ENCODE data around the gene ECI2.

Gene ECI2

DNA sequence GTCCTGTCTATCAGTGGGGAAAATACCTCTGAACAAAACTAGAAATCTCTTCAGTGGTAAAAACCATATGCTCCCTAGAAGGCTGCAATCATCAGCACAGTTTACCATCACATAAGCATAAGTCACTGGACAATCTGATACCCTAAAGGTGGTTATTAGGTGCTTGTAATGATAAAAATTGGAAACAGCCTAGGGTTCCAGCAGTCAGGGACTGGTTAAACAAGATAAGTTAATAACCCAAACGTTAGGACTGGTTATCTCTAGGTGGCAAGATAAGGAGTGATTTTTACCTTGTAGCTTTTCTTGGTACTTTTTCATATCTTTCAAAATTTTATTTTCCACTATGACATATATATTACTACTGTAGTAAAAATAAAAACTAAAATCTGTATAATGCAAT lies 11.0 kb downstream of the ECI2 start:
- Histone ChIP-seq H4K91ac (ENCODE audit: low read depth, low read length, poor library complexity) (no peak overlapping the region), H3K4me1 (ENCODE audit: control insufficient read depth in 2 of 2, insufficient read depth in 1 of 2, low read depth in 1 of 2, low read length in 2 of 2) (no peaks in the 10 kb centered on the region), H3K23ac (ENCODE audit: low read depth, low read length, poor library complexity) (no peak overlapping the region), H2BK5ac (ENCODE audit: low read length) (no peak overlapping the region), H2AK5ac (ENCODE audit: low read depth, low read length) (no peak overlapping the region), H3K36me3 (replicated peaks in 1 of 2; ENCODE audit: control insufficient read depth in 2 of 2, insufficient read depth in 2 of 2, low read length in 2 of 2) (peaks cover 0 to 91% of the 10 kb centered on the region in 2 donors), H3K79me1 (ENCODE audit: low read depth, low read length) (no peaks in the 10 kb centered on the region), H3K9me3 (replicated peaks in 1 of 2; ENCODE audit: control insufficient read depth in 2 of 2, insufficient read depth in 1 of 2, low read depth in 1 of 2, low read length in 2 of 2) (peaks cover 0 to 6% of the 10 kb centered on the region in 2 donors), H3K18ac (ENCODE audit: low read length) (no peak overlapping the region), H3K27me3 (ENCODE audit: control insufficient read depth in 3 of 3, insufficient read depth in 3 of 3, low read depth in 1 of 3, low read length in 3 of 3) (no peaks in the 10 kb centered on the region), H3K4ac (ENCODE audit: low read length) (no peak overlapping the region), H3K4me3 (ENCODE audit: low read length in 2 of 2) (no peak overlapping the region), H2BK15ac (ENCODE audit: low read length) (no peak overlapping the region), H2BK12ac (ENCODE audit: low read length) (no peak overlapping the region), H3K4me2 (ENCODE audit: insufficient read depth, low read length, poor library complexity, severe bottlenecking) (no peak overlapping the region), H3K27ac (replicated peaks; ENCODE audit: low read length) (no peak overlapping the region), H4K8ac (ENCODE audit: low read depth, low read length) (no peak overlapping the region), H3K9ac (ENCODE audit: low read depth, low read length, poor library complexity) (no peak overlapping the region), H3K14ac (ENCODE audit: low read length) (no peak overlapping the region), H2BK120ac (ENCODE audit: low read depth, low read length) (no peak overlapping the region), H2AFZ (ENCODE audit: low read length) (no peak overlapping the region)
- no CpG with 5 or more reads among the region's 1 CpG for WGBS, 2 donors (ENCODE audit: extremely low coverage in 2 of 2, insufficient read length in 2 of 2, insufficient replicate concordance in 1 of 2)
- DNase-seq (ENCODE audit: low spot score): no peak

DNA sequence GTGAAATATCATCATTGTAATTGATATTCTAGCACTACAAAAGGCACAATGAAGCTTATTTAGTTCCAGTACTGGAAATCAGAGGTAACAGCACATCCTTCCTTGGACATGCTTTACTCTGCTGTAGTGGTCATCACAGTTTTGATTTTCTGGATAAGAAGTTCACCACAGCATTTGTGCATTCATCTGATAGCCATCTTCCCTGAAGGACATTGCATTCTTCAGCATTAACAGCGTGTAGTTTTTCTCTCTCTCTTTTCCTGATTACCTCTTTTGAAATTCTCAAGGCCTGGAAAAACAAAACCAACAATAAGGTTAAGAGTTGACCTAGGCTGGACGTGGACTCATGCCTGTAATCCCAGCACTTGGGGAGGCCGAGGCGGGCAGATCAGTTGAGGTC lies 19.6 kb downstream of the ECI2 start:
- Histone ChIP-seq H3K9me3 (replicated peaks in 1 of 2; ENCODE audit: control insufficient read depth in 2 of 2, insufficient read depth in 1 of 2, low read depth in 1 of 2, low read length in 2 of 2) (peaks cover 0 to 13% of the 10 kb centered on the region in 2 donors), H3K23ac (ENCODE audit: low read depth, low read length, poor library complexity) (no peak overlapping the region), H4K91ac (ENCODE audit: low read depth, low read length, poor library complexity) (no peak overlapping the region), H2BK5ac (ENCODE audit: low read length) (no peak overlapping the region), H3K27me3 (ENCODE audit: control insufficient read depth in 3 of 3, insufficient read depth in 3 of 3, low read depth in 1 of 3, low read length in 3 of 3) (no peaks in the 10 kb centered on the region), H3K4me2 (ENCODE audit: insufficient read depth, low read length, poor library complexity, severe bottlenecking) (no peak overlapping the region), H3K18ac (ENCODE audit: low read length) (no peak overlapping the region), H3K27ac (replicated peaks; ENCODE audit: low read length) (no peak overlapping the region), H2AK5ac (ENCODE audit: low read depth, low read length) (no peak overlapping the region), H3K4ac (ENCODE audit: low read length) (no peak overlapping the region), H3K4me1 (ENCODE audit: control insufficient read depth in 2 of 2, insufficient read depth in 1 of 2, low read depth in 1 of 2, low read length in 2 of 2) (no peaks in the 10 kb centered on the region), H2BK120ac (ENCODE audit: low read depth, low read length) (no peak overlapping the region), H3K9ac (ENCODE audit: low read depth, low read length, poor library complexity) (no peak overlapping the region), H3K14ac (ENCODE audit: low read length) (no peak overlapping the region), H2BK15ac (ENCODE audit: low read length) (no peak overlapping the region), H4K8ac (ENCODE audit: low read depth, low read length) (no peak overlapping the region), H3K4me3 (ENCODE audit: low read length in 2 of 2) (no peak overlapping the region), H2AFZ (ENCODE audit: low read length) (no peak overlapping the region), H3K79me1 (ENCODE audit: low read depth, low read length) (no peaks in the 10 kb centered on the region), H3K36me3 (replicated peaks in 1 of 2; ENCODE audit: control insufficient read depth in 2 of 2, insufficient read depth in 2 of 2, low read length in 2 of 2) (peaks cover 2 to 56% of the 10 kb centered on the region in 2 donors), H2BK12ac (ENCODE audit: low read length) (no peak overlapping the region)
- no CpG with 5 or more reads among the region's 4 CpGs for WGBS, 2 donors (ENCODE audit: extremely low coverage in 2 of 2, insufficient read length in 2 of 2, insufficient replicate concordance in 1 of 2)
- no peak for DNase-seq (ENCODE audit: low spot score)

DNA sequence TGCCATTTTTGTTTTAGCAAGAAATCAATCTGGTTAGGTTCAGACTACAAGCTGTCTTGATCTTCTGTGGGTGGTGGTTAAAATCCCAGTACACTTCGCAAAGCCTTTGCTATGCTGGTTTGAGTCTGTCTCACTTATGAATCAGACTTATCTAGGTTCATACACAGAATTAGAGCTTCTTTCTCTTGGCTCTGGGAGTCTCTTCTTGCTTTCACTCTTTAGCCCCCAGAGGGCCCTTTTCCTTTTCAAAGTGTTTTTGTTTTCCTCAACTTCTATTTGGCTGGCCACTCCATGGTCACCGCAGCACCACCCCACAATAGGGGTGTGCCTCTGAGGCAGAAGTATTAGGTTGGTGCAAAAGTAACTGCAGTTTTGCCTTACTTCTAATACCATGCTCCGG lies 21.3 kb downstream of the ECI2 start:
- no peak overlapping the region for H2BK120ac ChIP-seq (ENCODE audit: low read depth, low read length)
- no peak overlapping the region for H3K4ac ChIP-seq (ENCODE audit: low read length)
- H3K27me3 ChIP-seq (ENCODE audit: control insufficient read depth in 3 of 3, insufficient read depth in 3 of 3, low read depth in 1 of 3, low read length in 3 of 3): no peaks in the 10 kb centered on the region
- H2AK5ac ChIP-seq (ENCODE audit: low read depth, low read length): no peak overlapping the region
- H3K18ac ChIP-seq (ENCODE audit: low read length): no peak overlapping the region
- H3K4me1 ChIP-seq (ENCODE audit: control insufficient read depth in 2 of 2, insufficient read depth in 1 of 2, low read depth in 1 of 2, low read length in 2 of 2): no peaks in the 10 kb centered on the region
- no peak overlapping the region for H3K27ac ChIP-seq (replicated peaks; ENCODE audit: low read length)
- H2BK5ac ChIP-seq (ENCODE audit: low read length): no peak overlapping the region
- no peak overlapping the region for H3K9ac ChIP-seq (ENCODE audit: low read depth, low read length, poor library complexity)
- DNase-seq (ENCODE audit: low spot score): no peak
- no peak overlapping the region for H2BK12ac ChIP-seq (ENCODE audit: low read length)
- WGBS, 2 donors (ENCODE audit: extremely low coverage in 2 of 2, insufficient read length in 2 of 2, insufficient replicate concordance in 1 of 2): no CpG with 5 or more reads among the region's 3 CpGs
- no peak overlapping the region for H3K4me3 ChIP-seq (ENCODE audit: low read length in 2 of 2)
- no peaks in the 10 kb centered on the region for H3K79me1 ChIP-seq (ENCODE audit: low read depth, low read length)
- no peak overlapping the region for H3K14ac ChIP-seq (ENCODE audit: low read length)
- no peak overlapping the region for H3K4me2 ChIP-seq (ENCODE audit: insufficient read depth, low read length, poor library complexity, severe bottlenecking)
- H4K8ac ChIP-seq (ENCODE audit: low read depth, low read length): no peak overlapping the region
- peaks cover 0 to 12% of the 10 kb centered on the region in 2 donors for H3K9me3 ChIP-seq (replicated peaks in 1 of 2; ENCODE audit: control insufficient read depth in 2 of 2, insufficient read depth in 1 of 2, low read depth in 1 of 2, low read length in 2 of 2)
- H3K23ac ChIP-seq (ENCODE audit: low read depth, low read length, poor library complexity): no peak overlapping the region
- H2AFZ ChIP-seq (ENCODE audit: low read length): no peak overlapping the region
- H4K91ac ChIP-seq (ENCODE audit: low read depth, low read length, poor library complexity): no peak overlapping the region
- peaks cover 2 to 42% of the 10 kb centered on the region in 2 donors for H3K36me3 ChIP-seq (replicated peaks in 1 of 2; ENCODE audit: control insufficient read depth in 2 of 2, insufficient read depth in 2 of 2, low read length in 2 of 2)
- H2BK15ac ChIP-seq (ENCODE audit: low read length): no peak overlapping the region

DNA sequence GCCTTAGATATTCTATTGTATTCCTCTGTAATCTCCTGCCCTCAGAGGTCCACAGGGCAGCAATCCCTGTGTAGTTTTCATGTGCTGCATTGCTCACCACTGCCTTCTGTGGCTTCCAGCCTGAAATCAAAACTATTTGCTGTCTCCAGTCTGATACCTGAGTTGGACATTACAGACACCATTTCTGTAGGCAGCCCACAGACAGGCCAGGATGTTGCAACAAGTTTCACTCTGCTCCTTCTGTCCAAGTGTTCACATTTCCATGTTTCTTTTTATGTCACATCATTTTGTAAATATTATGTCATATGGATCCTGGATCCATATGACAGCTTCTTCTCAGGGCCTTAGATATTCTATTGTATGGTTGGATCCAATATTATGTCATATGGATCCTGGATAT lies 21.7 kb downstream of the ECI2 start:
- H2AFZ ChIP-seq (ENCODE audit: low read length): no peak overlapping the region
- H3K4me2 ChIP-seq (ENCODE audit: insufficient read depth, low read length, poor library complexity, severe bottlenecking): no peak overlapping the region
- no peak overlapping the region for H3K4ac ChIP-seq (ENCODE audit: low read length)
- H3K23ac ChIP-seq (ENCODE audit: low read depth, low read length, poor library complexity): no peak overlapping the region
- H2BK12ac ChIP-seq (ENCODE audit: low read length): no peak overlapping the region
- no peak overlapping the region for H3K18ac ChIP-seq (ENCODE audit: low read length)
- peaks cover 2 to 37% of the 10 kb centered on the region in 2 donors for H3K36me3 ChIP-seq (replicated peaks in 1 of 2; ENCODE audit: control insufficient read depth in 2 of 2, insufficient read depth in 2 of 2, low read length in 2 of 2)
- H2BK5ac ChIP-seq (ENCODE audit: low read length): no peak overlapping the region
- H3K14ac ChIP-seq (ENCODE audit: low read length): no peak overlapping the region
- H3K27me3 ChIP-seq (ENCODE audit: control insufficient read depth in 3 of 3, insufficient read depth in 3 of 3, low read depth in 1 of 3, low read length in 3 of 3): no peaks in the 10 kb centered on the region
- no peak for DNase-seq (ENCODE audit: low spot score)
- H4K91ac ChIP-seq (ENCODE audit: low read depth, low read length, poor library complexity): no peak overlapping the region
- H4K8ac ChIP-seq (ENCODE audit: low read depth, low read length): no peak overlapping the region
- no peak overlapping the region for H2BK15ac ChIP-seq (ENCODE audit: low read length)
- H3K4me3 ChIP-seq (ENCODE audit: low read length in 2 of 2): no peak overlapping the region
- H3K9ac ChIP-seq (ENCODE audit: low read depth, low read length, poor library complexity): no peak overlapping the region
- peaks cover 0 to 12% of the 10 kb centered on the region in 2 donors for H3K9me3 ChIP-seq (replicated peaks in 1 of 2; ENCODE audit: control insufficient read depth in 2 of 2, insufficient read depth in 1 of 2, low read depth in 1 of 2, low read length in 2 of 2)
- H3K79me1 ChIP-seq (ENCODE audit: low read depth, low read length): no peaks in the 10 kb centered on the region
- no peak overlapping the region for H2AK5ac ChIP-seq (ENCODE audit: low read depth, low read length)
- no peak overlapping the region for H2BK120ac ChIP-seq (ENCODE audit: low read depth, low read length)
- no peaks in the 10 kb centered on the region for H3K4me1 ChIP-seq (ENCODE audit: control insufficient read depth in 2 of 2, insufficient read depth in 1 of 2, low read depth in 1 of 2, low read length in 2 of 2)
- no peak overlapping the region for H3K27ac ChIP-seq (replicated peaks; ENCODE audit: low read length)
